Right forelimb (tissue), 1 donor: ENCODE measurements around the gene TNFRSF14.

Experiments
- DNase-seq: peaks from one replicate; pipeline ENCODE4 v3.0.0-alpha.2; 2018

TNFRSF14 gene

DNA sequence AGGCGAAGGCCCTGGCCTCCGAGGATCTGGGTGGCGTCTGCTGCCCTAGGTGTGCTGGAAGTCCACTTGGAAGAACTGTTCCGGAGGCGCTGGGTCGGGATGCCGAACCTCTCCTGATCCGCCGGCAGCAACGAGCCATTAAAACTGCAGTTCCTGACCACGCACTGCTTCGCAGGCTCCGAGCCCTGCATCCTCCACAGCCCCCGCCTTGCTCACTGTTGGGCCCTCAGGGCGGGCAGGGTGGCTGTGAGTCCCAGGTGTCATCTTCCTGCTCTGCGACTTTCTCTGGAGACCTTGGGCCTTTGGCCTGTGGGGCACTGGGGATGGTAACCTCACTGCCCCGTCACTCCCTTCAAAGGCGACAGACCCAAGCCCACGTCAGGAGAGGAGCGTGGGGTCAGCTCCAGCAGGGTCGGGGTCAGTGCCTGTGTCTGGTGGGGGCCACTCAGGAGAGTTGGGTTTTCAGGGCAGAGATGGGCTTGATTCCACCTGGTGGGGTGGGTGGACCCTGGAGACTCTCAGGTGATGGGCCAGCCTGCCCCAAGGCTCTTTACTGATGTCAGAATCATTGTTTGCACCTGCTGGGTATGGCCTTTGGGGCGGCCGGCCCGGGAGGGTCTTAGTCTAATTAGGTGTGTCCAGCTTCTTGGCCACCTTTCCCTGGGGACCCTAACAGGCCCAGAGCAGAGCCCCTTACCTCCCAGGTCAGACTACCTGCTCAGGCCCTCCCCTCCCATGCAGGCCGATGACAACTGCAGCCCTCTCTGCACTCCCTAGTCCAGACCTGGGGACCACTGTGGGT is 33.5 kb downstream of the TNFRSF14 start:
- peak; percentile 23 for DNase-seq

DNA sequence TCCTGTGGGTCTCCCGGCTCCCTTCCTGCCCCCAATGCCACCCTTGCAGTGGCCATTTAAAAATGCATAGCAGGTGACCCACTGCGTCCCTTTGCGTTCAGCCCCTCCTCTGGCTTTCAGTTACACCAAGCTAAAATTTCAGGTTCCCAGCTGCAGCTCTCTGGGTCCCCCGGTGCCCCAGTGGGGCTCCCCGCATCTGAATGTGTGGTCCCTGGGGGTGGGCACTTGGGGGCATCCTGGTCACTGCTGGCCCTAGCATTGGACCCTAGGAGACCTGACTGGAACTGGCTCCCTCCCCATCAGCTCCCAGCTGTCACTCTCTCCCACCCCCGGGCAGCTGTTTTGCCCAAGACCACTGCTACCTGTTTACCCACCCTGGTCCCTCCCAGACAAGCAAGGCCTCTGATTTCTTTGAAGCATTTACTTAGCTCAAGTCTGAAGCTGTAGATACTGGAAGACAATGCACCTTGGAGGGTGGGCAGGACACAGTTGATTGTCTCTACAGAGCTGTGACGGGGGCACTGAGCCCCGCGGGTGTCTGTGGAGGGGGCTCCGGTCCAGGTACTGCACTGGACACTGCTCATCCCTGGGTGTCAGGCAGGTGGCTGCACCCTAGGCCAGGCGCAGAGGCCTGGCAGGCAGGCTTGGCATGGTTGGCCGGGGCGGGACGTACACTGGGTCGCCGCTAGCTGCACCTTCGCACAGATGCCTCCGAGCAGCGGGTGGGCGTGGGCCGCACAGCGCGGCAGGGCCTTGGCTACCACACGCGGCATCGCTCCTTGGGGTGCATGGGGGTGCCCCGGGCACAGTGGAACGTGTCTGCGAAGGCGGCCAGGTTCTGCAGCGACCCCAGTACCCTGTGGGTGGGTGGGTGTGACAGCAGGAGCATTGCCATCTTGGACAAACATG is 34.3 kb downstream of the TNFRSF14 start:
- DNase-seq, result peak; percentile 29

GRCh38 chr1:2591233-2591580 is 35.0 kb downstream of the TNFRSF14 start:
- DNase-seq, result no peak

DNA sequence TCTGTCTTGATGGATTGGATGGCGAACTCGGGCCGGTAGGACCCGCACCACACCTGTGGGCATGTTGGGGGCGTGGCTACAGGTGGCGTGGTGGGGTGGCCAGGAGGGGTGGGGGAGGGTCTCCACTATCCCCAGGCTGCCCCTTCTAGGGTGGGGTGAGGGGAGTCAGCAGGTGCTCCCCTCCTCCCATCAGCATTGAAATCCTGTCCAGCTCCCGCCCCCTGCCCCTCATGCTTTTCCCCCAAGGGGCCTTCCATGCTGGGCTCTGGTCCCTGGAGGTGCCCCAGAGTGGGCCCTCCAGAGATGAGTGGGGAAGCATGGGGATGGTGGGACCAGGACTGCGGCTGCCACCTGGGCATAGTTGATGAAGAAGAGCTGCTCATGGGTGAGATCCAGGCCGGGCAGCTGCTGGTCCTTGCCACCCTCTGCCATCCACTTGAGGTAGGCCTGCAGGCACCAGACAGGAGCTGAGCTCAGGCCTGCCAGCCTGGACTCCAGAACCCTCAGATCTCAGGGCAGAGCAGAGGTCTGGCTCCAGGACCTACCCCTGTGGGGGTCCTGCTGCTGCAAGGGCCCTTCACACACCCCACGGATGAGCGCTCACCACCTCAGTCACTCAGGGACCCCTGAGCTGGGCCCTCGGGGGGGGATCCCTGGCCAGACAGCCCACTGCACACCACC is 35.5 kb downstream of the TNFRSF14 start:
- peak; percentile 18 for DNase-seq

DNA sequence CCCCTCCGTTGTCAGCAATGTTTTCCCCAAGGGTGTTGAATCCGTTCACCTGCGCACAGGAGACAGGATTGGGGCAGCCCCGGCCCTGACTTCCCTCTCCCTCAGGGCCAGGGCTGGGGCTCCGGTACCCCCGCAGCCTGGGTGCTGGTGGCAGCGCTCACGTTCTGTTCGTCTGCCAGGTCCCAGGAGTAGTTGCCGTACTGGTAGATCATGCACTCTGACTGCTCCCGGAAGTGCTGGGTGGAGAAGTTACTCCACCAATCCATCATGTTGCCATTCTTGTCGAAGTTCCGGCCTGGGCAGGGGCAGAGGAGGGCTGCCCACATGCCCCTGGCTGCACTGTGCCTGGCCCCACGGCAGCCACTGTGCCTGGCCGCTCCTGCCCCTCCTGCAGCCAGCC is 36.5 kb downstream of the TNFRSF14 start:
- no peak for DNase-seq

DNA sequence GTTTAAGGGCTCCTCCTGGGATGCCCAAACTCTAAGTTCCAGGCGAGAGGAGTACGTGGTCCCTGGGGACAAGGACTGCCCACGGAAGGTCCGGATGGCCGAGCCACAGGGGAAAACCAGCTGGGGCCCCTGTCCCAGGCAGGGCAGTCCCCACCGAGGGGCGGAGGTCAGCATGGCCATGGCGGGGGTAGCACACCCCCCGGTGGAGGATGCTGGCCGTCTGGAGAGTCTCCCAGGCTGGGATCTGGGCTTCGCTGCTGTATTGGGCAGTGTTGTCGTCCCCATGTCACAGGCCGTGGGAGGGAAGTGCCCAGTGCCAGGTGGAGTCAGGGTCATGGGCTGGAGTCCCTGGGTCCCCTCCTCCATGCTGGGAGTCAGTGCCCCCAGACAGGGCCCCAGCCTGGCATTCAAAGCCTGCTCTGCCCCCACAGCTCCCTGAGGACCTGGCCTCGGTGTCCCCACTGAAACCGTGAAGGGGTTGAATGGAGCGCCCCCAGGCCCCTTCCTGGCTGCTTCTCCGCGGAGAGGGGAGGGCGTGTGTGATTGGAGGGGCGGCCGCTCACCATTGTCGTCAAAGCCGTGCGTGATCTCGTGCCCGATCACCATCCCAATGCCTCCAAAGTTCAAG is 37.2 kb downstream of the TNFRSF14 start:
- DNase-seq, result no peak

GRCh38 chr1:2594001-2594640 is 38.0 kb downstream of the TNFRSF14 start:
- DNase-seq, result no peak

- DNase-seq, result no peak
These were observed 38.5 kb downstream of the TNFRSF14 start for GRCh38 chr1:2594641-2595131.

DNA sequence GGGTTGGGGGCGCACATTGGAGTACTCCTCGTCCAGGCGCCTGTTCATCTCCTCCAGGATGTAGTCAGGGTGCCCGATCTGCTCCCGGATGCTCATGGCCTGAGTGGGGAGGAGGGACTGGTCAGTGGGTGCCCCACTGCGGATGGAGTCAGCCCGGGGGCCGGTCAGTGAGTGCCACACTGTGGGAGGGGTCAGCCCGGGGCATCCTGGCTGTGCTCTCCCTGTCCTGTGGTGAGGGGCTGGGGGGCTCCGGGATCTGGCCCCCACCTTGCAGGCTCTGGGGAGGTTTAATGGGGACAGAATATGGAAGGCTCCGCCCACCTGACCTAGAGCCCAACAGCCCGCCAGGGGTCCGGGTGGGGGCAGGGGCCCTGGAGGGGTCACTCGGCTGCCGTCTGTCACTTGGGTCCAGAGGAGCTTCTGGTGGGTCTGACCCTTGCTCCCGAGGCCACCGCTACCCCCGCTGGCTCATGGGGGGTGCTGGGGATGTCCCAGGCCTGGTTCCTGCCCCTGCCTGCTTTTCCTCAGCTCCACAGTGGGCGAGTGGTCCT is 39.2 kb downstream of the TNFRSF14 start:
- no peak for DNase-seq

- no peak for DNase-seq
These were observed 39.8 kb downstream of the TNFRSF14 start for GRCh38 chr1:2595812-2596529.

- no peak for DNase-seq
These were observed 40.6 kb downstream of the TNFRSF14 start for GRCh38 chr1:2596530-2597333.

GRCh38 chr1:2597441-2598328 is 41.5 kb downstream of the TNFRSF14 start:
- DNase-seq, result no peak

- no peak for DNase-seq
These were observed 42.3 kb downstream of the TNFRSF14 start for GRCh38 chr1:2598329-2598931.

GRCh38 chr1:2601721-2602303 is 45.6 kb downstream of the TNFRSF14 start:
- no peak for DNase-seq

DNA sequence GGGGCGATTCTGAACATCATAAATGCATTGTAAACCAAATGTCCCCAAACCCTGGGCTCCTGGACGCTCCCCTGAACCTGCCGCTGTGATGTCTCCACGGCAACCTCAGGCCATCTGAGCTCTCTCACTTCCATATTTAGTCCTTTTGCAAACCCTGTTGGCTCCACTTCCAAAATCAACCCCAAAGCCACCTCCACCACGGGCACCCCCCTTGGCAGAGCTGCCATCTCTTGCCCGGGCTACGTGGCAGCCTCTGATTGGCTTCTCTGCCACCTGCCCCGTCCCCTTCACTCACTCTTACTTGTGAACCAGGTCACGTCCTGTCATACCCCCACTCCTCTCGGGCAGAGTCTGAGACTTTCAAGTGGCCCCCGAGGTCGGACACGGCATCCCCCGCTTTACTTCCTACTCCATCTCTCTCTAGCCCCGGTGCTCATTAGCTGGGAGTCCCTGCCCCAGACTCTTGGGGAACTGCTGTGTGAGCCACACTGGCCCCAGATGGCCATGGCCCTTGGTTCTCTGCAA is 46.2 kb downstream of the TNFRSF14 start:
- DNase-seq, result no peak

GRCh38 chr1:2602866-2603520 is 46.8 kb downstream of the TNFRSF14 start:
- DNase-seq, result no peak

DNA sequence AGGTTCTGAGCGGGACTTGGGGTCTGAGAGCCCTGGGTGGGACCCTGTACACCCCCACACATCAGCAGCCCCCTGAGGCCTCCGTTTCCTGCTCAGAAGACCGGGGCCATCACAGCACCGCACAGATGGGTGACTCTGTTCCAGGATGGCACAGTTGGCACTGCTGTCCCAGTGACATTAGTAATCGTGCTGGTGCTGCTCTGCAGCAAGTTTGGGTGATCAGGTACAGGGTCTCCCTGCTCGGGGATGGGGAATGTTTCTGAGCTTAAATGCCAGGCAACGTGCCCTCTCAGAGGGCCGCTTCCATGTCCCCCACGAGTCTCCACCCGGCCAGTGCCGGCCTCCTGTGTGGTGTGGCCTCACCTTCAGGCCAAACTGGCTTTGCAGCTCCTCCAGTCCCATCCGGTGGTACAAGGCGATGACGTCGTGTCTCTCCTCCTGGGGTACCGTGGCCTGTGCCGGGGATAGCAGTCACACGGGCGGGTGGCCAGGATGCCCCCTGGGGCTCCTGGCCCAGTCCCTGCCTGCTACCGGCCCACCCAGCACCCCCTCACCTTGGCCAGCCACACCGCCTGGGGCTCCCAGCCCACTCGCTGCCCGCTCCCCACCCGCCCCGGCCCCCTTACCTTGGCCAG is 47.5 kb downstream of the TNFRSF14 start:
- DNase-seq, result no peak
